ENCODE data around the gene CCDC15.

GRCh38 chr11:125068368-125068767 is 114.4 kb downstream of the CCDC15 start:
- TF ChIP-seq HDAC2 (IDR thresholded peaks at IDR 0.05) (no peak), CHD2 (IDR thresholded peaks at IDR 0.05; ENCODE audit: low read length, partially characterized antibody) (no peak), ELK1 (IDR thresholded peaks at IDR 0.05; ENCODE audit: low read depth, low read length) (no peak), EHMT2 (IDR thresholded peaks at IDR 0.05; ENCODE audit: low read depth) (no peak), SMC3 (IDR thresholded peaks at IDR 0.05) (no peak), MAX (IDR thresholded peaks at IDR 0.05) (no peak), TP53 (CRISPR knock-in tag; IDR thresholded peaks at IDR 0.05) (no peak), ZC3H11A (IDR thresholded peaks at IDR 0.05) (no peak), EP300 (IDR thresholded peaks at IDR 0.05) (no peak), CEBPB (IDR thresholded peaks at IDR 0.05) (no peak), NR3C1 (IDR thresholded peaks at IDR 0.05) (no peak), HEYL (CRISPR knock-in tag; IDR thresholded peaks at IDR 0.05) (no peak)
- TF ChIP-seq, protein P1, sequence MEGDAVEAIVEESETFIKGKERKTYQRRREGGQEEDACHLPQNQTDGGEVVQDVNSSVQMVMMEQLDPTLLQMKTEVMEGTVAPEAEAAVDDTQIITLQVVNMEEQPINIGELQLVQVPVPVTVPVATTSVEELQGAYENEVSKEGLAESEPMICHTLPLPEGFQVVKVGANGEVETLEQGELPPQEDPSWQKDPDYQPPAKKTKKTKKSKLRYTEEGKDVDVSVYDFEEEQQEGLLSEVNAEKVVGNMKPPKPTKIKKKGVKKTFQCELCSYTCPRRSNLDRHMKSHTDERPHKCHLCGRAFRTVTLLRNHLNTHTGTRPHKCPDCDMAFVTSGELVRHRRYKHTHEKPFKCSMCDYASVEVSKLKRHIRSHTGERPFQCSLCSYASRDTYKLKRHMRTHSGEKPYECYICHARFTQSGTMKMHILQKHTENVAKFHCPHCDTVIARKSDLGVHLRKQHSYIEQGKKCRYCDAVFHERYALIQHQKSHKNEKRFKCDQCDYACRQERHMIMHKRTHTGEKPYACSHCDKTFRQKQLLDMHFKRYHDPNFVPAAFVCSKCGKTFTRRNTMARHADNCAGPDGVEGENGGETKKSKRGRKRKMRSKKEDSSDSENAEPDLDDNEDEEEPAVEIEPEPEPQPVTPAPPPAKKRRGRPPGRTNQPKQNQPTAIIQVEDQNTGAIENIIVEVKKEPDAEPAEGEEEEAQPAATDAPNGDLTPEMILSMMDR (IDR thresholded peaks at IDR 0.05), result no peak
